Prostate gland (tissue), 2 donors: ENCODE measurements around the gene IMMP2L. TPM values are rescaled to one million over a fixed set of nuclear protein-coding genes. Genes with fewer than 3 reads are reported as not detected.
"Not testable (repeated sequence)": the region's sequence is repeated elsewhere in the genome, so short reads cannot be mapped to it uniquely, and the experiment has no call there.

Experiments used
- DNase-seq: peaks from one replicate; pipeline ENCODE4 v3.0.0-alpha.2; 2019; ENCODE audit warnings: low spot score
- H3K27ac ChIP-seq, 2 donors: fragments of 200-600 bp; sonication (generic); 2 replicates each; pipeline ENCODE4 v1.5.1; 2017 to 2019
- H3K27me3 ChIP-seq: fragments of 200-600 bp; sonication (generic); replicated peaks from 2 replicates; pipeline ENCODE4 v1.5.1; 2019; ENCODE audit not compliant: insufficient read depth
- H3K36me3 ChIP-seq, 2 donors: fragments of 200-600 bp; sonication (generic); 1 replicate in 1 of 2; 2 replicates in 1 of 2; pipeline versions ENCODE4 v1.5.1 to v1.8.1; 2017 to 2019
- H3K4me1 ChIP-seq: fragments of 200-600 bp; sonication (generic); replicated peaks from 2 replicates; pipeline ENCODE4 v1.5.1; 2019
- H3K4me3 ChIP-seq, 2 donors: fragments of 200-600 bp; sonication (generic); 2 replicates each; pipeline ENCODE4 v1.5.1; 2017 to 2019
- H3K9me3 ChIP-seq: fragments of 200-600 bp; sonication (generic); 2 replicates; pipeline ENCODE4 v1.5.1; 2017
- POLR2A ChIP-seq: fragments of 450-650 bp; IDR thresholded peaks from one replicate; pipeline ENCODE4 v1.6.1; 2016; ENCODE audit warnings: antibody characterized with exemption, mild to moderate bottlenecking
- POLR2AphosphoS5 ChIP-seq: sonication (generic); formaldehyde crosslinking; IDR thresholded peaks from one replicate; pipeline ENCODE4 v1.6.1; 2017; ENCODE audit warnings: antibody characterized with exemption
- WGBS: methylation state at CpG from one replicate; pipeline ENCODE4 v1.1.5; 2018; 5-methylcytosine and 5-hydroxymethylcytosine counted together
- intact Hi-C: fragments of 100-400 bp; cut with DNase I; formaldehyde crosslinking; loops from one replicate; pipeline ENCODE4 v1.14.2; 2022
- total RNA-seq, 2 donors: library from RNA; depleted of rRNA; stranded (reverse); fragments of >200 nt; gene quantifications; one replicate each; pipeline ENCODE4 v1.1.0, GENCODE V29; 2016
- TF ChIP-seq, protein P1 (sequence below), 4 experiments: fragments of 200-600 bp in 2 of 4; fragments of 450-650 bp in 2 of 4; sonication (generic) in 2 of 4; IDR thresholded peaks; 1 replicate in 3 of 4; 2 replicates in 1 of 4; pipeline ENCODE4 v1.5.1; 2016 to 2019; ENCODE audit warnings: antibody characterized with exemption in 4 of 4, mild to moderate bottlenecking in 2 of 4, moderate library complexity in 2 of 4

Gene IMMP2L
- 10 to 100 TPM; 16.9 to 20.4 TPM for total RNA-seq

DNA sequence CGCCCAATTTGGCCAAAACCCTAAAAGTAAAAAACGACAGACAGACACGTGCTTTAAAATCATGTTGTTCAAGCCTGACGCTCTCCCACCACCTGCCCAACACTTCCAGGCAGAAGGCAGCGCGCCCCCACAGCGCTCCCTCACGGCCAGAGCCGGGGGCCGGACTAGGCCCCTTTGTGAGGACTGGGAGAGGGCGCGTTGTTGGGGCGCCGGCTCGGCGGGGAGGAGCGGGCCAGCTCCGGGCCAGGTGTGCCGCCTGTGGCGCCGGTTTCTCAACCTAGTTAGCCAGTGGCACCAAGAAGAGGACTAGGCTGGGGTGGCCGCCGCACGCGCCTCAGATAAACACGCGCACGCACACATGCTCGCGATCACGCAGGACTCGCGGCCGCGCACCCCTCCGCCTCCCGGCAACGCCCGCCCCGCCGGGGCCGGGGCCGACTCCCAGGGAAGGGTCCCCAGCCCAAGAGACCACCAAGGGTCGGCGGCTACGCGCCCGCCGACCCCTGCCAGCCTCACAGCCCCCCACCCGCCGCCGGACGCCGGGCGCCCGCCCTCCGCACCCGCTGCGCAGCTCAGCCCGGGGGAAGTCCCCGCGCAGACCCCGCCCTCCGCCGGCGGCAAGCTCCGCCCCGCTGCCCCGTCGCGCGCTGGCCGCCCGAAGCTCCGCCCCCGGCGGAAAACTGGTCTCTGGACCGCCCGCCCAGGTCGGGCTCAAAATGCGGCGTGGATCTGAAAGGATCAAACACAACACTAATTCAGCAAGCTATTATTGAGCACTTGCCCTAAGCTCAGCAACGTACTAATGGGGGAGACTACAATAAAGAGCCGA lies at the start of gene IMMP2L:
Gene IMMP2L (minus strand): TSS at position 589 of the 829 bp plus-strand sequence.
- Histone ChIP-seq H3K4me3 (peak within 1 kb of the TSS; percentile 84 to 91), H3K36me3 (peaks cover 0 to 3% of the 10 kb centered on the region in 2 donors), H3K27ac (peak within 1 kb of the TSS; percentile 88 to 89), H3K9me3 (no peaks in the 10 kb centered on the region), H3K27me3 (no peaks in the 10 kb centered on the region), H3K4me1 (no peaks in the 10 kb centered on the region)
- peak; percentile 72 for TF ChIP-seq POLR2AphosphoS5
- peak; percentile 71 for TF ChIP-seq POLR2A
- TF ChIP-seq, protein P1, sequence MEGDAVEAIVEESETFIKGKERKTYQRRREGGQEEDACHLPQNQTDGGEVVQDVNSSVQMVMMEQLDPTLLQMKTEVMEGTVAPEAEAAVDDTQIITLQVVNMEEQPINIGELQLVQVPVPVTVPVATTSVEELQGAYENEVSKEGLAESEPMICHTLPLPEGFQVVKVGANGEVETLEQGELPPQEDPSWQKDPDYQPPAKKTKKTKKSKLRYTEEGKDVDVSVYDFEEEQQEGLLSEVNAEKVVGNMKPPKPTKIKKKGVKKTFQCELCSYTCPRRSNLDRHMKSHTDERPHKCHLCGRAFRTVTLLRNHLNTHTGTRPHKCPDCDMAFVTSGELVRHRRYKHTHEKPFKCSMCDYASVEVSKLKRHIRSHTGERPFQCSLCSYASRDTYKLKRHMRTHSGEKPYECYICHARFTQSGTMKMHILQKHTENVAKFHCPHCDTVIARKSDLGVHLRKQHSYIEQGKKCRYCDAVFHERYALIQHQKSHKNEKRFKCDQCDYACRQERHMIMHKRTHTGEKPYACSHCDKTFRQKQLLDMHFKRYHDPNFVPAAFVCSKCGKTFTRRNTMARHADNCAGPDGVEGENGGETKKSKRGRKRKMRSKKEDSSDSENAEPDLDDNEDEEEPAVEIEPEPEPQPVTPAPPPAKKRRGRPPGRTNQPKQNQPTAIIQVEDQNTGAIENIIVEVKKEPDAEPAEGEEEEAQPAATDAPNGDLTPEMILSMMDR (IDR thresholded peaks at IDR 0.05), result peak in 3 of 4 experiments; percentile 18 to 26 (median 22)
- DNase-seq, result peak; percentile 82
- intact Hi-C loops, result loop anchor here (10.0 kb wide), 1 partner anchor 173 kb away; no protein-coding TSS in a partner anchor
- under 1% methylated on average over 60 of the region's 84 CpGs for WGBS

DNA sequence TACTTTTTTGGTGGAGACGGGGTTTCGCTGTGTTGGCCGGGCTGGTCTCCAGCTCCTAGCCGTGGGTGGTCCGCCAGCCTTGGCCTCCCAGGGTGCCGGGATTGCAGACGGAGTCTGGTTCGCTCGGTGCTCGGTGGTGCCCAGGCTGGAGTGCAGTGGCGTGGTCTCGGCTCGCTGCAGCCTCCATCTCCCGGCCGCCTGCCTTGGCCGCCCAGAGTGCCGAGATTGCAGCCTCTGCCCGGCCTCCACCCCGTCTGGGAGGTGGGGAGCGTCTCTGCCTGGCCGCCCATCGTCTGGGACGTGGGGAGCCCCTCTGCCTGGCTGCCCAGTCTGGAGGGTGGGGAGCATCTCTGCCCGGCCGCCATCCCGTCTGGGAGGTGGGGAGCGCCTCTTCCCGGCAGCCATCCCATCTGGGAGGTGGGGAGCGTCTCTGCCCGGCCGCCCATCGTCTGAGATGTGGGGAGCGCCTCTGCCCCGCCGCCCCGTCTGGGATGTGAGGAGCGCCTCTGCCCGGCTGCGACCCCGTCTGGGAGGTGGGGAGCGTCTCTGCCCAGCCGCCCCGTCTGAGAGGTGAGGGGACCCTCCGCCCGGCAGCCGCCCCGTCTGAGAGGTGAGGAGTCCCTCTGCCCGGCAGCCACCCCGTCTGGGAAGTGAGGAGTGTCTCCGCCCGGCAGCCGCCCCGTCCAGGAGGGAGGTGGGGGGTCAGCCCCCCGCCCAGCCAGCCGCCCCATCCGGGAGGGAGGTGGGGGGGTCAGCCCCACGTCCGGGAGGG lies 47.4 kb upstream of the IMMP2L start:
- intact Hi-C loops, H3K36me3 ChIP-seq, H3K9me3 ChIP-seq, H3K27ac ChIP-seq, H3K4me3 ChIP-seq, H3K4me1 ChIP-seq, DNase-seq, H3K27me3 ChIP-seq: not testable (repeated sequence)
- 93% methylated on average over 19 of the region's 58 CpGs for WGBS

GRCh38 chr7:111607621-111608020 lies 45.3 kb upstream of the IMMP2L start:
- Histone ChIP-seq H3K4me1 (no peaks in the 10 kb centered on the region), H3K9me3 (no peaks in the 10 kb centered on the region), H3K4me3 (no peak overlapping the region), H3K36me3 (no peaks in the 10 kb centered on the region), H3K27me3 (no peaks in the 10 kb centered on the region), H3K27ac (no peak overlapping the region)
- intact Hi-C loops, result no loop called here
- WGBS, result 66% methylated on average over 2 of the region's 2 CpGs
- no peak for DNase-seq
- TF ChIP-seq, protein P1 (IDR thresholded peaks at IDR 0.05), result no peak
- TF ChIP-seq POLR2A (no peak), POLR2AphosphoS5 (no peak)

DNA sequence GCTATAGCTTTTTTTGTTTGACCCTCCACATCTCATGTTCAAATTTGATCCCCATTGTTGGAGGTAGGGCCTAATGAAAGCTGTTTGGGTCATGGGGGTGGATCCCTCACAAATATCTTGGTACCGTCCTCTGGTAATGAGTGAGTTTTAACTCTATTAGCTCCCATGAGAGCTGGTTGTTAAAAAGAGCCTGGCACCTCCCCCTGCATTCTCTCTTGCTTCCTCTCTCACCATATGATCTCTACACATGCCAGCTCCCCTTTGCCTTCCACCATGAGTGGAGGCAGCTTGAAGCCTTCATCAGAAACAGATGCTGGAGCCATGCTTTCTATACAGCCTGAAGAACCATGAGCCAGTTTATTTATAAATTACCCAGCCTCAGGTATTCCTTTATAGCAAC lies 43.0 kb upstream of the IMMP2L start:
- H3K36me3 ChIP-seq, result no peaks in the 10 kb centered on the region
- WGBS, result 73% methylated on average over 1 of the region's 1 CpG
- TF ChIP-seq, protein P1 (IDR thresholded peaks at IDR 0.05), result no peak
- TF ChIP-seq POLR2A (no peak), POLR2AphosphoS5 (no peak)

DNA sequence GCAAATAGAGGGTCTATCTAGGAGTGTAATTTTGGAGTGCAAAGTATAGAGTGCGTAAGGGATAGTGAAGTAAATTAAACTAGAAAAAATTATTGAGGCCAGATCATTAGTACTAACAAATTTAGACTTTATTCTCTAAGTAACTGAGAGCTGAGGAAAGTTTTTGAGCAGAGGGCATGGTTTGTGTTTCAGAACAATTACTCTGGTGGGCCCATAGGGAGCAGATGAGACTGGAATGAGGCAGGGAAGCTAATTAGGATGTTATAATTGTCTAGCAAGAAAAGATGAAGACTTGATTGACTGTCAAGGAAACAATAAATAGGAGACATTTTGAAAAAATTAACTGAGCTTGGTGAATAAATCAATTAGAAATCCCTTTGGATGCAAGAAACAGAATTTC lies 37.8 kb upstream of the IMMP2L start:
- no peak for TF ChIP-seq POLR2A
- TF ChIP-seq POLR2AphosphoS5, result no peak
- TF ChIP-seq, protein P1 (IDR thresholded peaks at IDR 0.05), result no peak
- intact Hi-C loops, result no loop called here

More for the DNA sequence above, 43.0 kb upstream of the IMMP2L start:
- DNase-seq, result no peak
- H3K27ac ChIP-seq, result no peak overlapping the region
- no peak overlapping the region for H3K4me3 ChIP-seq
- intact Hi-C loops, result no loop called here
- no peaks in the 10 kb centered on the region for H3K27me3 ChIP-seq
- H3K4me1 ChIP-seq, result no peaks in the 10 kb centered on the region
- no peaks in the 10 kb centered on the region for H3K9me3 ChIP-seq

More for the DNA sequence above, 37.8 kb upstream of the IMMP2L start:
- DNase-seq, result no peak
- H3K9me3 ChIP-seq, result no peaks in the 10 kb centered on the region
- H3K27me3 ChIP-seq, result no peaks in the 10 kb centered on the region
- H3K4me3 ChIP-seq, result no peak overlapping the region
- H3K36me3 ChIP-seq, result no peaks in the 10 kb centered on the region
- no peak overlapping the region for H3K27ac ChIP-seq
- no peaks in the 10 kb centered on the region for H3K4me1 ChIP-seq
- 89% methylated on average over 1 of the region's 1 CpG for WGBS
